Hematopoietic multipotent progenitor cell treated with erythropoietin and hydrocortisone succinate and interleukin-3 and kit ligand, for 17 days (in vitro differentiated cells): ENCODE results near the gene TMEM131L.
"Not testable (repeated sequence)": the region's sequence is repeated elsewhere in the genome, so short reads cannot be mapped to it uniquely, and the experiment has no call there.

ENCODE experiments used
- DNase-seq: peaks from one replicate; pipeline ENCODE4 v3.0.0-alpha.2; 2015; ENCODE audit warnings: low spot score

TMEM131L gene

GRCh38 chr4:153582954-153583702 is 117.0 kb downstream of the TMEM131L start:
- DNase-seq: no peak

GRCh38 chr4:153585026-153585425 is 118.9 kb downstream of the TMEM131L start:
- DNase-seq: no peak

- DNase-seq: no peak
Observed at GRCh38 chr4:153589703-153590595, 123.8 kb downstream of the TMEM131L start.

- no peak for DNase-seq
Observed at GRCh38 chr4:153591441-153591840, 125.3 kb downstream of the TMEM131L start.

GRCh38 chr4:153592064-153592463 is 125.9 kb downstream of the TMEM131L start:
- DNase-seq: no peak

GRCh38 chr4:153593161-153593560 is 127.0 kb downstream of the TMEM131L start:
- no peak for DNase-seq

- peak; percentile 30 for DNase-seq
Observed at GRCh38 chr4:153594210-153594609, 128.1 kb downstream of the TMEM131L start.

GRCh38 chr4:153595894-153596601 is 129.9 kb downstream of the TMEM131L start:
- no peak for DNase-seq

- no peak for DNase-seq
Observed at GRCh38 chr4:153602758-153603157, 136.6 kb downstream of the TMEM131L start.

GRCh38 chr4:153603258-153603657 is 137.1 kb downstream of the TMEM131L start:
- DNase-seq: no peak

- no peak for DNase-seq
Observed at GRCh38 chr4:153603835-153604234, 137.7 kb downstream of the TMEM131L start.

- not testable (repeated sequence) for DNase-seq
Observed at GRCh38 chr4:153609070-153609469, 142.9 kb downstream of the TMEM131L start.

- no peak for DNase-seq
Observed at GRCh38 chr4:153610623-153611376, 144.6 kb downstream of the TMEM131L start.

GRCh38 chr4:153611679-153612078 is 145.5 kb downstream of the TMEM131L start:
- no peak for DNase-seq

- no peak for DNase-seq
Observed at GRCh38 chr4:153612878-153613277, 146.7 kb downstream of the TMEM131L start.

GRCh38 chr4:153616006-153616555 is 149.9 kb downstream of the TMEM131L start:
- DNase-seq: no peak

GRCh38 chr4:153618833-153619232 is 152.7 kb downstream of the TMEM131L start:
- DNase-seq: no peak

- no peak for DNase-seq
Observed at GRCh38 chr4:153619811-153620210, 153.7 kb downstream of the TMEM131L start.

- DNase-seq: no peak
Observed at GRCh38 chr4:153620352-153620751, 154.2 kb downstream of the TMEM131L start.

GRCh38 chr4:153622093-153622492 is 155.9 kb downstream of the TMEM131L start:
- DNase-seq: no peak

- DNase-seq: no peak
Observed at GRCh38 chr4:153622778-153623240, 156.6 kb downstream of the TMEM131L start.
